A549 (cell line): ENCODE data around the gene DCUN1D2. TPM values are rescaled to one million over a fixed set of nuclear protein-coding genes. Genes with fewer than 3 reads are reported as not detected.

ENCODE experiments used
- ATAC-seq, 2 experiments: fragments of 200-7000 bp in 1 of 2; fragments of >200 bp in 1 of 2; cut with Nextera tagmentation in 1 of 2; cut with Tn5 transposase in 1 of 2; 3 replicates each; pipeline versions ENCODE4 v1.8.0 to v1.9.1; 2018 to 2020; ENCODE audit warnings: mild to moderate bottlenecking in 1 of 2, moderate library complexity in 1 of 2
- CTCF ChIA-PET: fragments of 300-600 bp; sonication (Branson Sonifier 250); formaldehyde crosslinking; extraction: SDS; loops from one replicate; lab custom pipeline; 2021; ENCODE audit warnings: antibody characterized with exemption, inconsistent platforms; lab: Yijun Ruan, JAX
- POLR2A ChIA-PET: fragments of 350-600 bp; formaldehyde crosslinking; extraction: SDS; loops from one replicate; lab custom pipeline; 2021; ENCODE audit warnings: antibody characterized with exemption, inconsistent platforms; lab: Yijun Ruan, JAX
- DNase-seq, 2 experiments: peaks; one replicate each; pipeline versions ENCODE4 v3.0.0 to v3.0.0-alpha.2; 2011 to 2016; ENCODE audit warnings: low read depth in 1 of 2, low spot score in 1 of 2
- FAIRE-seq: peaks from 2 replicates; lab custom pipeline; 2011; peaks lifted over from hg19 to GRCh38; lab: Jason Lieb, UNC
- H3K27ac ChIP-seq, 2 experiments: fragments of >200 bp; sonication (Bioruptor Twin); formaldehyde crosslinking; 3 replicates each; pipeline ENCODE4 v1.5.1; 2016 to 2017
- H3K4me1 ChIP-seq: fragments of >200 bp; sonication (Bioruptor Twin); formaldehyde crosslinking; 3 replicates; pipeline ENCODE4 v1.6.1; 2016
- H3K4me2 ChIP-seq: fragments of >200 bp; sonication (Bioruptor Twin); formaldehyde crosslinking; 3 replicates; pipeline ENCODE4 v1.6.1; 2016
- H3K4me3 ChIP-seq: fragments of >200 bp; sonication (Bioruptor Twin); formaldehyde crosslinking; 3 replicates; pipeline ENCODE4 v1.5.1; 2016
- H3K9me3 ChIP-seq: fragments of >200 bp; sonication (Bioruptor Twin); formaldehyde crosslinking; 3 replicates; pipeline ENCODE4 v1.6.1; 2016
- CEBPB ChIP-seq, 2 experiments: fragments of >200 bp in 1 of 2; sonication (Bioruptor Twin) in 1 of 2; formaldehyde crosslinking in 1 of 2; IDR thresholded peaks; 2 replicates each; pipeline ENCODE4 v1.6.1; 2012 to 2016
- EHF ChIP-seq: fragments of 250-450 bp; sonication (Bioruptor Pico); IDR thresholded peaks from 2 replicates; pipeline ENCODE4 v1.5.0; 2020; ENCODE audit warnings: mild to moderate bottlenecking
- EP300 ChIP-seq, 2 experiments: fragments of >200 bp; sonication (Bioruptor Twin); formaldehyde crosslinking; IDR thresholded peaks; 2 replicates in 1 of 2; 3 replicates in 1 of 2; pipeline ENCODE4 v1.6.1; 2016 to 2017
- ESRRA ChIP-seq: fragments of 150-350 bp; IDR thresholded peaks from 2 replicates; pipeline ENCODE4 v1.6.1; 2014; ENCODE audit warnings: mild to moderate bottlenecking, low read length, borderline replicate concordance
- FOSL2 ChIP-seq, 2 experiments: fragments of 450-650 bp in 1 of 2; fragments of >200 bp in 1 of 2; sonication (Bioruptor Twin) in 1 of 2; formaldehyde crosslinking; IDR thresholded peaks; 2 replicates each; pipeline versions ENCODE4 v1.5.0 to v1.6.1; 2016 to 2020; ENCODE audit warnings: mild to moderate bottlenecking in 1 of 2, moderate library complexity in 1 of 2
- HDAC2 ChIP-seq: fragments of 200-600 bp; sonication (generic); IDR thresholded peaks from 2 replicates; pipeline ENCODE4 v1.6.1; 2016
- HOXA7 ChIP-seq: fragments of 250-450 bp; sonication (Bioruptor Pico); IDR thresholded peaks from 2 replicates; pipeline ENCODE4 v1.5.0; 2020; ENCODE audit warnings: mild to moderate bottlenecking, moderate library complexity
- HOXB5 ChIP-seq: fragments of 250-450 bp; sonication (Bioruptor Pico); IDR thresholded peaks from 2 replicates; pipeline ENCODE4 v1.5.0; 2020; ENCODE audit warnings: mild to moderate bottlenecking, moderate library complexity
- JUNB ChIP-seq: fragments of >200 bp; sonication (Bioruptor Twin); formaldehyde crosslinking; IDR thresholded peaks from 2 replicates; pipeline ENCODE4 v1.6.1; 2016
- KDM1A ChIP-seq: fragments of 200-600 bp; sonication (generic); IDR thresholded peaks from 2 replicates; pipeline ENCODE4 v1.6.1; 2016; ENCODE audit warnings: low read depth, mild to moderate bottlenecking
- MYC ChIP-seq: IDR thresholded peaks from 2 replicates; pipeline ENCODE4 v1.6.1; 2012; ENCODE audit warnings: mild to moderate bottlenecking, inconsistent platforms, low read length, improper control_type of control experiment, borderline replicate concordance
- NPAS2 ChIP-seq: fragments of 250-450 bp; sonication (Bioruptor Pico); IDR thresholded peaks from 2 replicates; pipeline ENCODE4 v1.8.0; 2022; ENCODE audit warnings: mild to moderate bottlenecking, moderate library complexity, borderline replicate concordance
- PHF8 ChIP-seq: fragments of 200-600 bp; sonication (generic); IDR thresholded peaks from 2 replicates; pipeline ENCODE4 v1.6.1; 2016; ENCODE audit warnings: low read depth, mild to moderate bottlenecking, antibody characterized with exemption, moderate library complexity, borderline replicate concordance
- POLR2AphosphoS2 ChIP-seq: conservative IDR thresholded peaks from 2 replicates; pipeline ENCODE4 v1.6.1; 2012; ENCODE audit warnings: low read length, improper control_type of control experiment, inconsistent platforms
- RAD21 ChIP-seq, 2 experiments: fragments of >200 bp in 1 of 2; sonication (Bioruptor Twin) in 1 of 2; formaldehyde crosslinking in 1 of 2; IDR thresholded peaks in 1 of 2; conservative IDR thresholded peaks in 1 of 2; 2 replicates in 1 of 2; 3 replicates in 1 of 2; pipeline ENCODE4 v1.6.1; 2012 to 2018; ENCODE audit warnings: inconsistent platforms in 1 of 2
- TFCP2L1 ChIP-seq: fragments of 250-450 bp; sonication (Bioruptor Pico); IDR thresholded peaks from 2 replicates; pipeline ENCODE4 v1.5.0; 2021; ENCODE audit warnings: mild to moderate bottlenecking
- TP53 ChIP-seq: fragments of 250-450 bp; sonication (Bioruptor Pico); IDR thresholded peaks from 2 replicates; pipeline ENCODE4 v1.5.0; 2021; ENCODE audit warnings: mild to moderate bottlenecking, moderate library complexity
- ZC3H11A ChIP-seq: fragments of 450-650 bp; IDR thresholded peaks from 2 replicates; pipeline ENCODE4 v1.6.1; 2014; ENCODE audit warnings: antibody characterized with exemption, mild to moderate bottlenecking
- WGBS: methylation state at CpG from one replicate; pipeline ENCODE4 v1.1.6; 2017; ENCODE audit errors: missing lambda C conversion rate; 5-methylcytosine and 5-hydroxymethylcytosine counted together
- polyA plus RNA-seq, 4 experiments: library from polyadenylated mRNA; depleted of rRNA in 3 of 4; stranded (reverse); fragments of >200 nt; fragmentation: RNase III in 1 of 4; extraction: RNeasy Plus Mini Kit Qiagen cat#74134 plus additional on column Dnase treatment in 1 of 4; gene quantifications; 2 replicates in 3 of 4; 3 replicates in 1 of 4; pipeline ENCODE4 v1.2.3, GENCODE V29; 2011 to 2017
- TF ChIP-seq, protein P1 (sequence below): IDR thresholded peaks from 2 replicates; pipeline ENCODE4 v1.6.1; 2012
- TF ChIP-seq, protein P2 (sequence below): IDR thresholded peaks from 2 replicates; pipeline ENCODE4 v1.6.1; 2012; ENCODE audit warnings: low read depth, borderline replicate concordance
- TF ChIP-seq, protein P3 (sequence below): fragments of 250-450 bp; sonication (Bioruptor Pico); IDR thresholded peaks from 2 replicates; pipeline ENCODE4 v1.5.0; 2020; ENCODE audit warnings: low read depth, mild to moderate bottlenecking, moderate library complexity
- TF ChIP-seq, protein P4 (sequence below): fragments of >200 bp; sonication (Bioruptor Twin); formaldehyde crosslinking; IDR thresholded peaks from 3 replicates; pipeline ENCODE4 v1.5.1; 2016
- TF ChIP-seq, protein P5 (sequence below): fragments of 150-350 bp; IDR thresholded peaks from 2 replicates; pipeline ENCODE4 v1.6.1; 2014; ENCODE audit warnings: low read depth, mild to moderate bottlenecking, low read length

DCUN1D2 gene
- polyA plus RNA-seq, 2 of the 4 experiments (the other 2 are of a cell fraction) = 8.4 to 8.6 TPM

DNA sequence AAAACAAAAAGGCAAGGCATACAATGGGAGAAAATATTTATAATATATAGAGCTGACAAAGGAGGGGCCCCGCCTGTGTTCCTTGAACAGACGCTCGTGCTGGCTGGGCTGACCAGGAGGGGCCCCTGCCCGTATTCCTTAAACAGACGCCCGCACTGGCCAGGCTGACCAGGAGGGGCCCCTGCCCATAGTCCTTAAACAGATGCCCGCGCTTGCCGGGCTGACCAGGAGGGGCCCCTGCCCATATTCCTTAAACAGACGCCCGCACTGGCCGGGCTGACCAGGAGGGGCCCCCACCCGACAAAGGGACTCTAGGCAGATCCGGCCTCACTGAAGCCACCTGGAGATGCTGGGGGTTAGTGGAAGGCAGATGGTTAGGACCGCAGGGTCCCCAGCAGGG is 46.5 kb downstream of the DCUN1D2 start:
- H3K9me3 ChIP-seq = no peaks in the 10 kb centered on the region
- no peak overlapping the region for H3K4me3 ChIP-seq
- CTCF ChIA-PET = interaction anchor here (0.6 to 1.5 kb wide), 2 partner anchors 50 to 358 kb away, joined by 3 read pairs; no protein-coding TSS in a partner anchor
- peaks cover 5% of the 10 kb centered on the region; the same call in 1 of the 3 replicates for H3K4me1 ChIP-seq
- no peak overlapping the region for H3K27ac ChIP-seq
- no peak for FAIRE-seq
- TF ChIP-seq, protein P1, sequence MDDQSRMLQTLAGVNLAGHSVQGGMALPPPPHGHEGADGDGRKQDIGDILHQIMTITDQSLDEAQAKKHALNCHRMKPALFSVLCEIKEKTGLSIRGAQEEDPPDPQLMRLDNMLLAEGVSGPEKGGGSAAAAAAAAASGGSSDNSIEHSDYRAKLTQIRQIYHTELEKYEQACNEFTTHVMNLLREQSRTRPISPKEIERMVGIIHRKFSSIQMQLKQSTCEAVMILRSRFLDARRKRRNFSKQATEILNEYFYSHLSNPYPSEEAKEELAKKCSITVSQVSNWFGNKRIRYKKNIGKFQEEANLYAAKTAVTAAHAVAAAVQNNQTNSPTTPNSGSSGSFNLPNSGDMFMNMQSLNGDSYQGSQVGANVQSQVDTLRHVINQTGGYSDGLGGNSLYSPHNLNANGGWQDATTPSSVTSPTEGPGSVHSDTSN = no peak
- TF ChIP-seq EHF (CRISPR knock-in tag) (no peak), POLR2AphosphoS2 (no peak), ESRRA (no peak), TFCP2L1 (CRISPR knock-in tag) (no peak), RAD21 (conservative IDR thresholded peaks at IDR 0.05 in 1 of 2, IDR thresholded peaks at IDR 0.05 in 1 of 2) (no peak), JUNB (no peak)
- TF ChIP-seq, protein P2, sequence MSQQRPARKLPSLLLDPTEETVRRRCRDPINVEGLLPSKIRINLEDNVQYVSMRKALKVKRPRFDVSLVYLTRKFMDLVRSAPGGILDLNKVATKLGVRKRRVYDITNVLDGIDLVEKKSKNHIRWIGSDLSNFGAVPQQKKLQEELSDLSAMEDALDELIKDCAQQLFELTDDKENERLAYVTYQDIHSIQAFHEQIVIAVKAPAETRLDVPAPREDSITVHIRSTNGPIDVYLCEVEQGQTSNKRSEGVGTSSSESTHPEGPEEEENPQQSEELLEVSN = no peak
- TF ChIP-seq, protein P3, sequence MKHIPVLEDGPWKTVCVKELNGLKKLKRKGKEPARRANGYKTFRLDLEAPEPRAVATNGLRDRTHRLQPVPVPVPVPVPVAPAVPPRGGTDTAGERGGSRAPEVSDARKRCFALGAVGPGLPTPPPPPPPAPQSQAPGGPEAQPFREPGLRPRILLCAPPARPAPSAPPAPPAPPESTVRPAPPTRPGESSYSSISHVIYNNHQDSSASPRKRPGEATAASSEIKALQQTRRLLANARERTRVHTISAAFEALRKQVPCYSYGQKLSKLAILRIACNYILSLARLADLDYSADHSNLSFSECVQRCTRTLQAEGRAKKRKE (CRISPR knock-in tag) = no peak
- DNase-seq = no peak
- no peak for ATAC-seq
- POLR2A ChIA-PET = no interaction called here
- 95% methylated on average over 15 of the region's 15 CpGs for WGBS
- no peak overlapping the region for H3K4me2 ChIP-seq

DNA sequence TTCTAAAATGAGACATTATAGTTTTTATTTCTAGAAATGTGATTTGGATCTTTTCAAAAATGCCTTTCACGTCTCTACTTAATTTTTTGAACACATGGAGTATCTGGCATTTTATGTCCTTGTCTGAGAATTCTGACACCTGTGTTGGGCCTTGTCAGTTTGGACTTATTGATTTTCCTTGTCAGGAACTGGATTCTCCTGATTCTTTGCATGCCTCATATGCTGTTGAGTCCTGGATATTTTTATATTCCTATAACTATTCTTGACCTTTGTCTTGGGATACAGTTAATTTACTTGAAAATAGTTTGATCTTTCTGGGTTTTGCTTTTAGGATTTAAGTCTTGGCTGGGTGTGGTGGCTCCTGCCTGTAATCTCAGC is 47.5 kb downstream of the DCUN1D2 start:
- Histone ChIP-seq H3K4me1 (peaks cover 1% of the 10 kb centered on the region; the same call in 1 of the 3 replicates), H3K4me2 (no peak overlapping the region), H3K4me3 (no peak overlapping the region), H3K27ac (no peak overlapping the region), H3K9me3 (no peaks in the 10 kb centered on the region)
- DNase-seq (no peak), FAIRE-seq (no peak), ATAC-seq (no peak)
- TF ChIP-seq FOSL2 (IDR thresholded peaks at IDR 0.05) (no peak), FOSL2 (CRISPR knock-in tag; IDR thresholded peaks at IDR 0.05) (no peak), EP300 (IDR thresholded peaks at IDR 0.05) (no peak), HOXB5 (CRISPR knock-in tag) (no peak), ESRRA (no peak), HOXA7 (no peak)
- 75% methylated on average over 1 of the region's 1 CpG for WGBS
- POLR2A ChIA-PET = no interaction called here
- CTCF ChIA-PET = no interaction called here

DNA sequence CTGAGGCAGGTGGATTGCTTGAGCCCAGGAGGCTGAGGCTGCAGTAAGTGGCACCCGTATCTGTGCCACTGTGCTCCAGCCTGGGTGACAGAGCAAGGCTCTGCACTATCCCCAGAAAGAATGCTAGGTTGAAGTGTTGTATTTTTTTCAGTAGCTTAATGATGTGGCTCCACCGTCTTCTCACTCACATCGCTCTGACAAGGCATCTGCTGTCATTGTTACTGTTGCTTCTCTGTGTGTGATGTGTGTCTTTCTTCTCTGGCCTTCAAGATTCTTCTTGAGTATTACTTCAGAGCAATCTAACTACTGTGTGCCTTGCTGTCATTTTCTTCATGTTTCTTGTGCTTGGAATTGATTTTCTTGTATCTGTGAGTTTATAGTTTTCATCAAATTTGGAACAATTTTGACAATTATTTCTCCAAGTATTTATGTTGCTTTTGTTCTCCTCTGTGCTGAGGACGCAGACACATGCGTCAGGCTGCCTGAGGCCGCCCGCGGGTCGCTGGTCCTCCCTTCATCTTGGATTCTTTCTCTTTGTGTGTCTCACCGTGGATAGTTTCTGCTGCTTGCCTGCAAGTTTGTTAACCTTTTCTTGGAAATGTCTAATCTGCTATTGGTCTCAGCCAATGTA is 48.0 kb downstream of the DCUN1D2 start:
- no peak for TF ChIP-seq EHF (CRISPR knock-in tag)
- TF ChIP-seq MYC = no peak
- no peak for TF ChIP-seq ZC3H11A
- no peak for TF ChIP-seq TP53 (CRISPR knock-in tag)
- TF ChIP-seq, protein P4, sequence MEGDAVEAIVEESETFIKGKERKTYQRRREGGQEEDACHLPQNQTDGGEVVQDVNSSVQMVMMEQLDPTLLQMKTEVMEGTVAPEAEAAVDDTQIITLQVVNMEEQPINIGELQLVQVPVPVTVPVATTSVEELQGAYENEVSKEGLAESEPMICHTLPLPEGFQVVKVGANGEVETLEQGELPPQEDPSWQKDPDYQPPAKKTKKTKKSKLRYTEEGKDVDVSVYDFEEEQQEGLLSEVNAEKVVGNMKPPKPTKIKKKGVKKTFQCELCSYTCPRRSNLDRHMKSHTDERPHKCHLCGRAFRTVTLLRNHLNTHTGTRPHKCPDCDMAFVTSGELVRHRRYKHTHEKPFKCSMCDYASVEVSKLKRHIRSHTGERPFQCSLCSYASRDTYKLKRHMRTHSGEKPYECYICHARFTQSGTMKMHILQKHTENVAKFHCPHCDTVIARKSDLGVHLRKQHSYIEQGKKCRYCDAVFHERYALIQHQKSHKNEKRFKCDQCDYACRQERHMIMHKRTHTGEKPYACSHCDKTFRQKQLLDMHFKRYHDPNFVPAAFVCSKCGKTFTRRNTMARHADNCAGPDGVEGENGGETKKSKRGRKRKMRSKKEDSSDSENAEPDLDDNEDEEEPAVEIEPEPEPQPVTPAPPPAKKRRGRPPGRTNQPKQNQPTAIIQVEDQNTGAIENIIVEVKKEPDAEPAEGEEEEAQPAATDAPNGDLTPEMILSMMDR = no peak
- no peak for TF ChIP-seq NPAS2 (CRISPR knock-in tag)
- no peak for TF ChIP-seq HDAC2
- TF ChIP-seq, protein P5, sequence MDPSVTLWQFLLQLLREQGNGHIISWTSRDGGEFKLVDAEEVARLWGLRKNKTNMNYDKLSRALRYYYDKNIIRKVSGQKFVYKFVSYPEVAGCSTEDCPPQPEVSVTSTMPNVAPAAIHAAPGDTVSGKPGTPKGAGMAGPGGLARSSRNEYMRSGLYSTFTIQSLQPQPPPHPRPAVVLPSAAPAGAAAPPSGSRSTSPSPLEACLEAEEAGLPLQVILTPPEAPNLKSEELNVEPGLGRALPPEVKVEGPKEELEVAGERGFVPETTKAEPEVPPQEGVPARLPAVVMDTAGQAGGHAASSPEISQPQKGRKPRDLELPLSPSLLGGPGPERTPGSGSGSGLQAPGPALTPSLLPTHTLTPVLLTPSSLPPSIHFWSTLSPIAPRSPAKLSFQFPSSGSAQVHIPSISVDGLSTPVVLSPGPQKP = no peak
- no peak for TF ChIP-seq PHF8
- TF ChIP-seq, protein P2 = no peak
- TF ChIP-seq FOSL2 (IDR thresholded peaks at IDR 0.05) = no peak
- no peak for TF ChIP-seq FOSL2 (CRISPR knock-in tag; IDR thresholded peaks at IDR 0.05)
- TF ChIP-seq TFCP2L1 (CRISPR knock-in tag) = no peak
- no peak for TF ChIP-seq CEBPB (IDR thresholded peaks at IDR 0.05)
- no peak for TF ChIP-seq ESRRA
- no peak for TF ChIP-seq EP300 (IDR thresholded peaks at IDR 0.05)
- no peak for TF ChIP-seq KDM1A
- TF ChIP-seq, all 56 proteins: peak for 0
- no peaks in the 10 kb centered on the region for H3K4me1 ChIP-seq
- no peak overlapping the region for H3K4me3 ChIP-seq
- H3K9me3 ChIP-seq = no peaks in the 10 kb centered on the region
- ChIA-PET CTCF (no interaction called here), POLR2A (no interaction called here)
- DNase-seq (no peak), ATAC-seq (no peak), FAIRE-seq (no peak)
- H3K4me2 ChIP-seq = no peak overlapping the region
- no peak overlapping the region for H3K27ac ChIP-seq
- WGBS = 90% methylated on average over 10 of the region's 10 CpGs
